Panc1 (cell line): ENCODE measurements around the gene MPZL1. TPM values are rescaled to one million over a fixed set of nuclear protein-coding genes. Genes with fewer than 3 reads are reported as not detected.

Source experiments
- ATAC-seq: fragments of 200-7000 bp; cut with Tn5 transposase; 2 replicates; pipeline ENCODE4 v1.9.1; 2020; ENCODE audit warnings: mild to moderate bottlenecking, moderate library complexity
- BruUV-seq: library from RNA; stranded (reverse); fragments of 400-500 nt; replicated peaks from 2 replicates; lab custom pipeline; 2021; lab: Mats Ljungman, UMichigan
- CTCF ChIA-PET: fragments of 300-600 bp; sonication (Branson Sonifier 250); formaldehyde crosslinking; loops from one replicate; lab custom pipeline; 2022; ENCODE audit warnings: antibody characterized with exemption; lab: Charles Lee
- POLR2A ChIA-PET: fragments of 300-600 bp; sonication (Branson Sonifier 250); formaldehyde crosslinking; loops from one replicate; lab custom pipeline; 2022; ENCODE audit warnings: antibody characterized with exemption; lab: Charles Lee
- DNase-seq: peaks from one replicate; pipeline ENCODE4 v3.0.0-alpha.2; 2010; ENCODE audit warnings: low read depth, low spot score
- H3K27ac ChIP-seq: 2 replicates; pipeline ENCODE4 v1.5.1; 2011; ENCODE audit warnings: mild to moderate bottlenecking, low read length, inconsistent platforms
- H3K27me3 ChIP-seq: fragments of 200-500 bp; sonication (Bioruptor generic); 2 replicates; pipeline ENCODE4 v1.6.0; 2014; ENCODE audit warnings: low read length, inconsistent platforms; ENCODE audit not compliant: control insufficient read depth, insufficient read depth
- H3K36me3 ChIP-seq: fragments of 200-500 bp; sonication (Bioruptor generic); 2 replicates; pipeline ENCODE4 v1.5.1; 2014; ENCODE audit warnings: inconsistent platforms, mild to moderate bottlenecking, low read length, moderate library complexity; ENCODE audit not compliant: control insufficient read depth, insufficient read depth
- H3K4me1 ChIP-seq: 2 replicates; pipeline ENCODE4 v1.5.1; 2011; ENCODE audit warnings: inconsistent platforms, mild to moderate bottlenecking, low read length, moderate library complexity; ENCODE audit not compliant: control insufficient read depth, insufficient read depth
- H3K4me3 ChIP-seq, 2 experiments: 2 replicates each; pipeline ENCODE4 v1.5.1; 2011 to 2012; ENCODE audit warnings: low read depth in 2 of 2, low read length in 2 of 2, mild to moderate bottlenecking in 2 of 2, inconsistent platforms in 1 of 2, moderate library complexity in 1 of 2
- H3K9me3 ChIP-seq: fragments of 200-500 bp; sonication (Bioruptor generic); 2 replicates; pipeline ENCODE4 v1.5.1; 2014; ENCODE audit warnings: low read depth, mild to moderate bottlenecking, inconsistent platforms, low read length, moderate library complexity; ENCODE audit not compliant: control insufficient read depth, insufficient read depth
- POLR2AphosphoS5 ChIP-seq: IDR thresholded peaks from 2 replicates; pipeline ENCODE4 v1.6.1; 2012; ENCODE audit warnings: mild to moderate bottlenecking, low read depth, low read length, moderate library complexity
- SIN3A ChIP-seq: IDR thresholded peaks from 2 replicates; pipeline ENCODE4 v1.6.1; 2012; ENCODE audit warnings: low read depth, mild to moderate bottlenecking, low read length, moderate library complexity, borderline replicate concordance; ENCODE audit not compliant: insufficient read depth
- TCF7L2 ChIP-seq: IDR thresholded peaks from 2 replicates; pipeline ENCODE4 v1.6.1; 2011; ENCODE audit warnings: mild to moderate bottlenecking, low read depth, low read length, inconsistent platforms
- in situ Hi-C: cut with HindIII; loops from 2 replicates; pipeline ENCODE4 v1.10.0; 2016; ENCODE audit warnings: low sequenced_read_pairs, low pct_unique_long_range_greater_than_20kb
- intact Hi-C: fragments of 100-400 bp; cut with micrococcal nuclease; formaldehyde crosslinking; loops from one replicate; pipeline ENCODE4 v1.10.0; 2022; ENCODE audit not compliant: unreplicated experiment
- total RNA-seq: library from RNA; stranded (reverse); gene quantifications from one replicate; pipeline ENCODE4 v1.2.1, GENCODE V29; 2021; ENCODE audit not compliant: unreplicated experiment
- TF ChIP-seq, protein P1 (sequence below), 2 experiments: IDR thresholded peaks; 2 replicates each; pipeline ENCODE4 v1.6.1; 2011 to 2012; ENCODE audit warnings: low read depth in 2 of 2, control low read depth in 1 of 2, low read length in 1 of 2, mild to moderate bottlenecking in 1 of 2, moderate library complexity in 1 of 2; ENCODE audit not compliant: insufficient read depth in 1 of 2
- TF ChIP-seq, protein P2 (sequence below): fragments of 450-650 bp; IDR thresholded peaks from 2 replicates; pipeline ENCODE4 v1.5.1; 2017; ENCODE audit warnings: mild to moderate bottlenecking

MPZL1 gene
- total RNA-seq, 1 experiment from 2014 or later: 72.0 TPM

DNA sequence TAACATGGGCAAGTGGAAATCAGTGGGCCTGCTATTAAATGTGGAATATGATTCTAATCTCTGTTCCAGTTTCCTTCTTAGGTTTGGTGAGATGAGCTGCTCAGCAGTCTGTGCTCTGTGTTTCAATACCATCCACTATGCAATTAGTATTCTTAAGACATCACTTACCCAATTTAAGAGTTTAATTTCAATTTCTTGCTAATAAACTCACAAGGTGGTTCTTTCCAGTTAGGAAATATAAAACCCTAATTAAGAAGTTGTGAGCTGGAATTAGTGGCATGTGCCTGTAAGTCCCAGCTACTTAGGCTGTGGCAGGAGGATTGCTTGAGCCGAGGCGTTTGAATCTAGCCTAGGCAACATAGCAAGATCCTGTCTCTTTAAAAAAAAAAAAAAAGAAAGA, 51.7 kb downstream of the MPZL1 start:
- POLR2A ChIA-PET: no interaction called here

DNA sequence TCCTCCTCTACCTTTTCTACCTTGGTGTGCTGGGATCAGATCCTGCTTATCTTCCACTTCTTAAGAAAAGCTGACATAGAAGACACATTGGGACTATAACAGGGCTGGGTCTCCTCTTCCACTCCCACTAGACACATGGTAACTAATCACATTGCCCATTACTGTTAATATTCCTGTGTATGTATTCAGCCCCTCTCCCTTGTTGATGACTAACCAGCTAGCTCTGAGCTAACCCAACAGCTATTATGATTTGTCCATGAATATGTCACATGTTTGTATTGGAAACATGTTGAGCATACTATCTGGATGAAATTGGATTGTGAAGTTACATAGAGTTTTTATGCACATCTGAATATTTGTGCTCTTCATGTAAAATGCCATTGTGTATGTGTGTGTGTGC, 52.9 kb downstream of the MPZL1 start:
- ATAC-seq (no peak), DNase-seq (no peak)
- intact Hi-C loops (no loop called here), in situ Hi-C loops (no loop called here)
- no TSS peak for BruUV-seq
- Histone ChIP-seq H3K27me3 (no peaks in the 10 kb centered on the region), H3K9me3 (no peaks in the 10 kb centered on the region), H3K36me3 (no peaks in the 10 kb centered on the region), H3K4me1 (no peaks in the 10 kb centered on the region), H3K4me3 (no peak overlapping the region), H3K27ac (no peak overlapping the region)
- ChIA-PET POLR2A (no interaction called here), CTCF (interaction anchor here (0.6 kb wide), 1 partner anchor 161 kb away, joined by 3 read pairs; no protein-coding TSS in a partner anchor)
- no peak for TF ChIP-seq TCF7L2
- TF ChIP-seq, protein P1, sequence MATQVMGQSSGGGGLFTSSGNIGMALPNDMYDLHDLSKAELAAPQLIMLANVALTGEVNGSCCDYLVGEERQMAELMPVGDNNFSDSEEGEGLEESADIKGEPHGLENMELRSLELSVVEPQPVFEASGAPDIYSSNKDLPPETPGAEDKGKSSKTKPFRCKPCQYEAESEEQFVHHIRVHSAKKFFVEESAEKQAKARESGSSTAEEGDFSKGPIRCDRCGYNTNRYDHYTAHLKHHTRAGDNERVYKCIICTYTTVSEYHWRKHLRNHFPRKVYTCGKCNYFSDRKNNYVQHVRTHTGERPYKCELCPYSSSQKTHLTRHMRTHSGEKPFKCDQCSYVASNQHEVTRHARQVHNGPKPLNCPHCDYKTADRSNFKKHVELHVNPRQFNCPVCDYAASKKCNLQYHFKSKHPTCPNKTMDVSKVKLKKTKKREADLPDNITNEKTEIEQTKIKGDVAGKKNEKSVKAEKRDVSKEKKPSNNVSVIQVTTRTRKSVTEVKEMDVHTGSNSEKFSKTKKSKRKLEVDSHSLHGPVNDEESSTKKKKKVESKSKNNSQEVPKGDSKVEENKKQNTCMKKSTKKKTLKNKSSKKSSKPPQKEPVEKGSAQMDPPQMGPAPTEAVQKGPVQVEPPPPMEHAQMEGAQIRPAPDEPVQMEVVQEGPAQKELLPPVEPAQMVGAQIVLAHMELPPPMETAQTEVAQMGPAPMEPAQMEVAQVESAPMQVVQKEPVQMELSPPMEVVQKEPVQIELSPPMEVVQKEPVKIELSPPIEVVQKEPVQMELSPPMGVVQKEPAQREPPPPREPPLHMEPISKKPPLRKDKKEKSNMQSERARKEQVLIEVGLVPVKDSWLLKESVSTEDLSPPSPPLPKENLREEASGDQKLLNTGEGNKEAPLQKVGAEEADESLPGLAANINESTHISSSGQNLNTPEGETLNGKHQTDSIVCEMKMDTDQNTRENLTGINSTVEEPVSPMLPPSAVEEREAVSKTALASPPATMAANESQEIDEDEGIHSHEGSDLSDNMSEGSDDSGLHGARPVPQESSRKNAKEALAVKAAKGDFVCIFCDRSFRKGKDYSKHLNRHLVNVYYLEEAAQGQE (IDR thresholded peaks at IDR 0.05; ENCODE audit: insufficient read depth in 1 of 2, low read depth in 2 of 2, low read length in 1 of 2): no peak

More for the DNA sequence above, 51.7 kb downstream of the MPZL1 start:
- in situ Hi-C loops: no loop called here
- Histone ChIP-seq H3K4me1 (no peaks in the 10 kb centered on the region), H3K36me3 (no peaks in the 10 kb centered on the region), H3K4me3 (no peak overlapping the region), H3K9me3 (no peaks in the 10 kb centered on the region), H3K27me3 (no peaks in the 10 kb centered on the region), H3K27ac (no peak overlapping the region)
- intact Hi-C loops: no loop called here
- TF ChIP-seq POLR2AphosphoS5 (no peak), SIN3A (no peak), TCF7L2 (no peak)
- TF ChIP-seq, protein P1 (IDR thresholded peaks at IDR 0.05; ENCODE audit: insufficient read depth in 1 of 2, low read depth in 2 of 2, low read length in 1 of 2): no peak
- TF ChIP-seq, protein P2, sequence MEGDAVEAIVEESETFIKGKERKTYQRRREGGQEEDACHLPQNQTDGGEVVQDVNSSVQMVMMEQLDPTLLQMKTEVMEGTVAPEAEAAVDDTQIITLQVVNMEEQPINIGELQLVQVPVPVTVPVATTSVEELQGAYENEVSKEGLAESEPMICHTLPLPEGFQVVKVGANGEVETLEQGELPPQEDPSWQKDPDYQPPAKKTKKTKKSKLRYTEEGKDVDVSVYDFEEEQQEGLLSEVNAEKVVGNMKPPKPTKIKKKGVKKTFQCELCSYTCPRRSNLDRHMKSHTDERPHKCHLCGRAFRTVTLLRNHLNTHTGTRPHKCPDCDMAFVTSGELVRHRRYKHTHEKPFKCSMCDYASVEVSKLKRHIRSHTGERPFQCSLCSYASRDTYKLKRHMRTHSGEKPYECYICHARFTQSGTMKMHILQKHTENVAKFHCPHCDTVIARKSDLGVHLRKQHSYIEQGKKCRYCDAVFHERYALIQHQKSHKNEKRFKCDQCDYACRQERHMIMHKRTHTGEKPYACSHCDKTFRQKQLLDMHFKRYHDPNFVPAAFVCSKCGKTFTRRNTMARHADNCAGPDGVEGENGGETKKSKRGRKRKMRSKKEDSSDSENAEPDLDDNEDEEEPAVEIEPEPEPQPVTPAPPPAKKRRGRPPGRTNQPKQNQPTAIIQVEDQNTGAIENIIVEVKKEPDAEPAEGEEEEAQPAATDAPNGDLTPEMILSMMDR: no peak
- BruUV-seq: no TSS peak
- no peak for ATAC-seq
- CTCF ChIA-PET: interaction anchor here (0.5 to 0.7 kb wide), 2 partner anchors 16 to 57 kb away, joined by 4 to 7 read pairs; no protein-coding TSS in a partner anchor
- no peak for DNase-seq
